Kasumi-1 (cell line): ENCODE measurements around the gene PIK3CB.
"Not testable (repeated sequence)": the region's sequence is repeated elsewhere in the genome, so short reads cannot be mapped to it uniquely, and the experiment has no call there.

Experiments
- DNase-seq, 2 experiments: peaks; one replicate each; lab custom pipeline; 2025; lab: John Stamatoyannopoulos, UW

The PIK3CB gene

GRCh38 chr3:138680974-138681373 lies 153.8 kb downstream of the PIK3CB start:
- DNase-seq, result not testable (repeated sequence)

- DNase-seq, result no peak
Observed at GRCh38 chr3:138678874-138679392, 155.8 kb downstream of the PIK3CB start.

DNA sequence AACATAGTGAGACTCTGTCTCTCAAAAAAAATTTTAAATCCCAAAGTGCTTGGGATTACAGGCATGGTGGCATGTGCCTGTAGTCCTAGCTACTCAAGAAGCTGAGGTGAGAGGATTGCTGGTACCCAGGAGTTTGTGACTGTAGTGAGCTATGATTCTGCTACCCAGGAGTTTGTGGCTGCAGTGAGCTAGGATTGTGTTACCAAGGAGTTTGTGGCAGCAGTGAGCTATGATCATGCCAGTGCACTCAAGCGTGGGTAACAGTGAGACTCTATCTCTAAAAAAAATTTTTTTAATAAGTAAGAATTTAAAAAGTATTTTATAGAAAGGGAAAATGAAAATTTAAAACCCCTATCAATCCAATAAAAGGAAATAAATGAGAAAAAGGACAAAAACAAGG lies 156.6 kb downstream of the PIK3CB start:
- no peak for DNase-seq

- peak; percentile 21 to 30 for DNase-seq
Observed at GRCh38 chr3:138675393-138675792, 159.3 kb downstream of the PIK3CB start.

DNA sequence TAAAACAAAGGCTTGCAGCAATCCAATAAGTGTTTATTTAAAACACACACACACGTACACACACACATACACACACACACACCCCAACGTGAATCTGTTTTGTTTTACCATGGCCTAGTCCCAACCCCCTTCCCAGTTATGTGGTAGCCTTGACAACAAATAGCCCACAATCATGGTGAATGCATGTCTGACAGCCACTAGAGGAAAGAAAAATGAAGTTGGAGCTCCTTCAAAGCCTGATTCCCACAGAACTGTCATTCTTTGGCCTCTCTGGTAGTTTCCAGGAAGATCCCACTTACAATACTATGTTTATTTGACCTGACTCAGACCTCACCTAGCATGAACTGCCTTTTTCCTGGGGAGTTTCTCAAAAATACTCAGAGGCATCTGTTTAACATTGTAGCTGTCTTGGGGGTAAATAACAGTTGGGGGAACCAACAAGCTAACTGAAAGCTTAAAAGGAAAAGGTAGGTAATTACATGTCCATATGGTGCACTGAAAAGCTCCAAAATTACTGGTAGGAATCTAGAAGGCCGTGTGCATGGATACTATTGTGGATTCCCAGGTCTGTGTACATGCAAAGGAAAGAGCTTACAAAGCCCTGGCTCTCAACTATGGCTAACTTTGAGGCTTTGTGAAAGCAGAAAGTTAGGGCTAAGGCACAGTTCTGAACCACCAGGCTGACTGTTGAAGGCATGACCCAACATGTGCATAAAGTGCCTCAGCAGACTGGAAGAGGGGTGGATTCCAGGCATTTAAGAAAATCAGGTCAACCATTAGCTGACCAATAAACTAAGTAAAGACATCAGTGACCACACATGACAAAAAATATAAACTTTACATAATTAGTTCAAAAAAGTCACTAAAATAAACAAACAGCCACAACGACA lies 160.8 kb downstream of the PIK3CB start:
- no peak for DNase-seq

GRCh38 chr3:138670407-138670806 lies 164.3 kb downstream of the PIK3CB start:
- DNase-seq, result no peak

- no peak for DNase-seq
Observed at GRCh38 chr3:138668107-138668506, 166.6 kb downstream of the PIK3CB start.

DNA sequence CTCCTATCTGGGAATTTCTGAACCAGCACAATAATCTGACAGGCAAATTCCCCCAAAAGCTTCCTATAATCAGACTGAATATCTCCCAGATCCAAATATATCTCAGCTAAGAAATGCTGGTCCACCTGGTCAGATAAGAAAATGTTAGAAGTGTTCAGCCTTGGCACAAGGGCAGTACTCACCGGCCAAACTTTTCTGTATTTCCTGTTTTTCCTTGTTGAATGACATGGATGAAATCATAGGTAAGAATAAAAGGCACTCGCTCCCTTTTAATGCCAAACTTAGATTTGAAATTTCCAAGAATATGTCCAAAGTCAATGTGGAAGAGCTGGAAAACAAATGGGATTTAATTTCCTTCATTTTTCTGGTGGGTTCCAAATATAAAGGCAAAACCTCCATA lies 177.2 kb downstream of the PIK3CB start:
- DNase-seq, result no peak

DNA sequence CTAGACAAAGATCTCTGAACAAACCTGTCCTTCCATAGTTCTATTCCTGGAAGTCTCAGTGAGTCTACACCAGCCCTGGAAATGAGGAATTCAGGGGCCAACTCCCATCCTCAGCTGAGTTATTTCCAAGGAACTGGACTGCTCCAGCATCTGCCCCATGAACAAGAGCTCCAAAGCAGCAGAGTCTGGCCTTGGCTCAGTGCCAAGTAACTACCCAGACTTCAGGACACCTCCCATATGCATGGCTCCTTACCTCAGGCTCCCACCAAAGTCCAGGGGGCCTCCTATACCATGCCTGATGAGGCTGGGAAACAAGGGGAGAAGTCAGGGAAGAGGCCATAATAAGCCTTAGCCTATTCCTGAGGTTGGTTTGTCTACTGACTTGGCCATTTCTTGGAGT lies 181.2 kb downstream of the PIK3CB start:
- DNase-seq, result no peak

- no peak for DNase-seq
Observed at GRCh38 chr3:138649134-138649533, 185.6 kb downstream of the PIK3CB start.

DNA sequence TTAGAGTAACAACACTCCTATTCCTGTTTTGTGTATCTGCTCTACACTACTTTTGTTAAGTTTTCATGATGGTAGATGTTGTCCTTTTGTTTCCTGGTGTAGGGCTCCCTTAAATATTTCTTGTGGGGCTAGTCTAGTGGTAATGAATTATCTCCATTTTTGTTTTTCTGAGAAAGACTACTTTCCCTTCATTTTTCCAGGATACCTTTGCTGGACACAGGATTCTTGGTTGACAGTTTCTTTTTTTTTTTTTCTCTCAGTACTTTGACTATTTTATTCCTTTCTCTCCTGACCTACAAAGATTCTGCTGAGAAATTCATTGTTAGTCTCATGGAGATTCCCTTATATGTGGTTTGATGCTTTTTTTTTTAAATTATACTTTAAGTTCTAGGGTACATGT lies 188.2 kb downstream of the PIK3CB start:
- no peak for DNase-seq

DNA sequence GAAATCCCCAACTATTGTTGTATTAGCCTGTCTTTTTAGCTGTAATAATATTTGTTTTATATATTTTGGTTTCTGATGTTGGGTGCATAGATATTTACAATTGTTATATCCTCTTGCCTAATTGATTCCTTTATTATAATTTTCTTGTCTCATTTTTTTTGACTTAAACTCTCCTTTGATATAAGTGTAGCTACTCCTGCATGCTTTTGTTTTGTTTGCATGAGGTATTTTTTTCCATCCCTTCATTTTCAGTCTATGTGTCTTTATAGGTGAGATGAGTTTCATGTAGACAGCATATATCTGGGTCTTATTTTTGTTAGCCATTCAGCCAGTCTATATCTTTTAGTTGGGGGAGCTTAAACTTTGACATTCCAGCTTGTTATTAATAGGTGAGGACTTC lies 188.7 kb downstream of the PIK3CB start:
- DNase-seq, result no peak

DNA sequence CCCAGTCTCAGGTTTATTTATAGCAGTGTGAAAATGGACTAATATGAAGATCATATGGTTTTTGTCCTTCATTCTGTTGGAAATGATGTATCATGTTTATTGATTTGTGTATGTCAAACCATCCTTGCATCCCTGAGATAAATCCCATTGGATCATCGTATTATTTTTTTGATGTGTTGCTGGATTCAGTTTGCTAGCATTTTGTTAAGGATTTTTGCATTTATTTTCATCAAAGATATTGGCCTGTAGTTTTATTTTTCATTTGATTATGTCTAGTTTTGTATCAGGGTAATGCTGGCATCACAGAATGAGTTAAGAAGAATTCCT lies 191.8 kb downstream of the PIK3CB start:
- DNase-seq, result no peak

DNA sequence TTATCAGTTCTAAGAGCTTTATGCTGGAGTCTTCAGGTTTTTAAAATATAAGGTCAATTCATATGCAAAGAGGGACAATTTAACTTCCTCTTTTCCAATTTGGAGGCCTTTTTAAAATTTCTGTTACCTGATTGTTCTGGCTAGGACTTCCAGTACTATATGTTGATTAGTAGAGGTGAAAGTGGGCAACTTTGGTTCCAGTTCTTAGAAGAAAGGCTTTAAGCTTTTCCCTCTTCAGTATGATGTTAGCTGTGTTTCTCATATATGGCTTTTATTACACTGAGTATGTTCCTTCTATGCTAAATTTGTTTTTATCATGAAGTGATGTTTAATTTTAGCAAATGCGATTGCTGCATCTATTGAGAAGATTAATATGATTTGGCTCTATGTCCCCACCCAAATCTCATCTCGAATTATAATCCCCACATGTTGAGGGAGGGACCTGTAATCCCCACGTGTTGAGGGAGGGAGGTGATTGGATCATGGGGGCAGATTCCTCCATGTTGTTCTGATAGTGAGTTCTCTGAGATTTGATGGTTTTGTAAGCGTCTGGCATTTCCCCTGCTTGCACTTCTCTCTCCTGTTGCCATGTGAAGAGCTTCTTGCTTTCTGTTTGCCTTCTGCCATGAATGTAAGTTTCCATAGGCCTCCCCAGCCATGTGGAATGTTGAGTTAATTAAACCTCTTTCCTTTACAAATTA lies 192.4 kb downstream of the PIK3CB start:
- no peak for DNase-seq

DNA sequence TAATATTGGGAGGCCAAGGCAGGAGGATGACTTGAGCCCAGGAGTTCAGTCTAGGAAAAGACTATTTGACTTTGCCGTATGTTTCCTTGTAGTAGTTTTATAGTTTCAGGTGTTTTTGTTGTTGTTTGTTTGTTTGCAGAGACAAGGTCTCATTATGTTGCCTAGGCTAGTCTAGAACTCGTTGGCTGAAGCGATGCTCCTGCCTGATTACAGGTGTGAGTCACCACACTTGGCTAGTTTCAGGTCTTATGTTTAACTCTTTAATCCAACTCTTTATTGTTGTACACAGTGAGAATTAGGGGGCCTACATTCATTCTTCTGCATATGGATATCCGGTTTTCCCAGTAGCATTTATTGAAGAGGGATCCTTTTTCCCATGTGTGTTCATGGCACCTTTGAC lies 194.2 kb downstream of the PIK3CB start:
- no peak for DNase-seq

GRCh38 chr3:138638641-138639040 lies 196.1 kb downstream of the PIK3CB start:
- DNase-seq, result no peak

DNA sequence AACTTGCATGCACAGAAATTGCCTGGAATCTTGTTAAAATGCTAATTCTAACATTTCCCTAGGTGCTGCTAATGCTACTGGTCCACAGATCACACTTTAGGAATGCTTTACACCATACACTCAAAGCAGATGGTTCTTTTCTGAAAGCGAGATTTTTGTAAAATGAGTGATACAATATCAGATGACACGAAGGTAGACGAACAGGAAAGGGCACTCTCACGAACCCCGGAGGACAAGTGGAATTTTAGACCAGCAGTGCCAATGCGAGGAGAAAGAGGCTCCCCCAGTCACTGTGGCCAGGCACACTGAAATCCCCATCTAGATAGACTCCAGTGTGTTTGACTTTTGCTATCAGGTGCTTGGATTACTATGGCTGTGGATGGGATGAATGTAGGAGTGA lies 205.2 kb downstream of the PIK3CB start:
- DNase-seq, result no peak

GRCh38 chr3:138625707-138626365 lies 208.9 kb downstream of the PIK3CB start:
- no peak for DNase-seq

DNA sequence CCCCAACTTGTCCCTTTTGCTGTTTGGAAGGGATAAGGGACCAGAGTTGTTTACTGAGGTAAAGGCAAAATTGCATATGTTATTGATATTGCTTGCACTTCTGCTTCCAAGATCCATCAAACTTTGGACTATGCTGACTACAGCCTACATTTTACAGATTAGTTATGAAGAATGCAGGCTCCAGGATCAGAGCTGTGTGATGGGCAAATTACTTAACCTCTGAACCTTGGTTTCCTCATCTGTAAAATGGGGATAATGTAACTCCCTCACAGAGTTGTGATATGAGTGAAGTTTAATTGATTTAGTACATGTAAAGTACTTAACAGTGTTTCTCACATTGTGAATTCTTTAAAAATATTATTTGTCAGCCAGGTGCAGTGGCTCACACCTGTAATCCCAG lies 210.2 kb downstream of the PIK3CB start:
- DNase-seq, result no peak

- DNase-seq, result no peak
Observed at GRCh38 chr3:138620431-138620830, 214.3 kb downstream of the PIK3CB start.

- DNase-seq, result no peak
Observed at GRCh38 chr3:138615462-138615861, 219.3 kb downstream of the PIK3CB start.

DNA sequence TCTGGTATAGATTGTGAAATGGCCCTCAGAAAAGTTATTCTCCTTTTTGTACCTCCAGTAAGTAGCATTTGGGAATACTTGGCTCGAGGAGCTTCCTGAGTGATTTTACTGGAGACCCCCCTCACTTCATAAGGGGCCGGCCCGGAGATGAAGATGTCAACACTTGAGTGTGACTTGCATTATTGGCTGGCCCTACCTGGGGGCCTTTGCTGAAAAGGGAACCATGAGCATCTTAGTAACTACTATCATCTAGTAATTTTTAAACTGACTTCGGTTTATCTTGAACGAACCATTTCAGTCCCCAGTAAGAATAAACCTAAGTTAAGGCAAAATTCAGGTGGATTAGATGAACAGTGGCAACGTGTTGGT lies 224.8 kb downstream of the PIK3CB start:
- DNase-seq, result no peak
